ENCODE measurements around the gene RPP25. TPM values are rescaled to one million over a fixed set of nuclear protein-coding genes. Genes with fewer than 3 reads are reported as not detected.

Gene RPP25
- total RNA-seq, 4 donors from 2014 or later = 7.4 to 15.3 (median 9.5) TPM

DNA sequence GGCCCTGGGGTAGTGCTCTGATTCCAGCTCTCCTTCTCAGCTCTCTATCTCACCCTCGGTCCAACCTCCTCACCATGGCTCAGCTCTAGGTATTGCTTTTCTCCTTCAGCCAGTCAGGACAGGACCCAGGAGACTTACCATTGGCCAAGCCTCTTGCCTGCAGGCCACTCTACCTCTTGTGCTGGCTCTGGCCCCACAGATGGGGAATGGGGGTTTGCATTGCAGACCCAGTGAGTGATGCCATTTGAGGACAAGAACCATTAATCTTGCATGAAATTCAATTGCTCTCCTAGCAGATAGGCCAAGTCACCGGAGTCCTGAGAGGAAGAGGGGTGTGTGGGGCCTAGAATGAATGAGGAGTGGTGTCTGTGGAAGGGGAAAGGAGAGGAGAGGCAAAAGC is 6.1 kb upstream of the RPP25 start:
- H3K27me3 ChIP-seq = no peaks in the 10 kb centered on the region
- no peaks in the 10 kb centered on the region for H3K9me3 ChIP-seq
- no peak overlapping the region for H3K27ac ChIP-seq
- no peak for DNase-seq
- no peak overlapping the region for H3K4me3 ChIP-seq
- H3K4me1 ChIP-seq = peaks cover 0 to 18% (median 12%) of the 10 kb centered on the region in 4 donors
- no peak for TF ChIP-seq POLR2A (IDR thresholded peaks at IDR 0.05)
- TF ChIP-seq, protein P1, sequence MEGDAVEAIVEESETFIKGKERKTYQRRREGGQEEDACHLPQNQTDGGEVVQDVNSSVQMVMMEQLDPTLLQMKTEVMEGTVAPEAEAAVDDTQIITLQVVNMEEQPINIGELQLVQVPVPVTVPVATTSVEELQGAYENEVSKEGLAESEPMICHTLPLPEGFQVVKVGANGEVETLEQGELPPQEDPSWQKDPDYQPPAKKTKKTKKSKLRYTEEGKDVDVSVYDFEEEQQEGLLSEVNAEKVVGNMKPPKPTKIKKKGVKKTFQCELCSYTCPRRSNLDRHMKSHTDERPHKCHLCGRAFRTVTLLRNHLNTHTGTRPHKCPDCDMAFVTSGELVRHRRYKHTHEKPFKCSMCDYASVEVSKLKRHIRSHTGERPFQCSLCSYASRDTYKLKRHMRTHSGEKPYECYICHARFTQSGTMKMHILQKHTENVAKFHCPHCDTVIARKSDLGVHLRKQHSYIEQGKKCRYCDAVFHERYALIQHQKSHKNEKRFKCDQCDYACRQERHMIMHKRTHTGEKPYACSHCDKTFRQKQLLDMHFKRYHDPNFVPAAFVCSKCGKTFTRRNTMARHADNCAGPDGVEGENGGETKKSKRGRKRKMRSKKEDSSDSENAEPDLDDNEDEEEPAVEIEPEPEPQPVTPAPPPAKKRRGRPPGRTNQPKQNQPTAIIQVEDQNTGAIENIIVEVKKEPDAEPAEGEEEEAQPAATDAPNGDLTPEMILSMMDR (IDR thresholded peaks at IDR 0.05) = no peak
- H3K36me3 ChIP-seq = no peaks in the 10 kb centered on the region

DNA sequence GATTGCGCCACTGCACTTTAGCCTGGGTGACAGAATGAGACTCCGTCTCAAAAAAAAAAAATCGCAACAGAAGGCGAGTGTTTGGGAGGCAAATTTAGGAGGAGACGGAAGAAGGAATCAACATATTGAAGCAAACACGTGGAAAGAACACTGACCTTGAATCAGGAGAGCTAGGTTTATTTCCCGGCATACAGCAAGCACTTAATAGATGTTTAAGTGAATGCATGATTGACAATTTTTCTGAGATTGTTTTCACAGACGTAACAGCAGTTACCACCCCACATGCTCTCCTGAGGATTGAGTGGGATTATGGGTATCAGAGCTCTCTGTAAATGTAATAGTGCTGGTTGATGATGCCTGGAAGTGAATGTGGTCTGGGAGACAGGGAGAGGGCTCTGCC is 5.6 kb upstream of the RPP25 start:
- no peak for DNase-seq
- peaks cover 0 to 19% (median 16%) of the 10 kb centered on the region in 4 donors for H3K4me1 ChIP-seq
- no peaks in the 10 kb centered on the region for H3K9me3 ChIP-seq
- H3K27me3 ChIP-seq = no peaks in the 10 kb centered on the region
- no peak for TF ChIP-seq POLR2A (IDR thresholded peaks at IDR 0.05)
- TF ChIP-seq, protein P1 (IDR thresholded peaks at IDR 0.05) = no peak
- no peak overlapping the region for H3K27ac ChIP-seq
- H3K36me3 ChIP-seq = no peaks in the 10 kb centered on the region
- no peak overlapping the region for H3K4me3 ChIP-seq

DNA sequence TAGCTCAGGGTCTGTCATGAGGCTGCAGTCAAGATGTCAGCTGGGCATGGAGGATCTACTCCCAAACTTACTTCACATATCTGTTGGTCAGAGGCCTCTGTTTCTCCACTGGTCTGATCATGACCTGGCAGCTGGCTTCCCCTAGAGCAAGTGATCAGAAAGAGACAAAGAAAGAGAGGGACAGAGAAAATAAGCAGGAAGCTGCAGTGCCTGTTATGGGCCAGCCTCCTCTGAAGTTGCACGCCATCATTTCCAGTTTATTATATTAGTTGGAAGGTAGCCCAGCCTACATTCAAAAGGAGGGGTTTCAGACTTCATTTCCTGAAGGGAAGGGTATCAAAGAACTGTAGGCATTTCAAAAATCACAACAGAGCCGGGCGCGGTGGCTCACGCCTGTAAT is 5.0 kb upstream of the RPP25 start:
- Histone ChIP-seq H3K4me1 (peaks cover 0 to 23% (median 16%) of the 10 kb centered on the region in 4 donors), H3K27ac (no peak overlapping the region), H3K9me3 (no peaks in the 10 kb centered on the region), H3K4me3 (no peak overlapping the region), H3K27me3 (no peaks in the 10 kb centered on the region), H3K36me3 (no peaks in the 10 kb centered on the region)
- no peak for DNase-seq
- TF ChIP-seq POLR2A (IDR thresholded peaks at IDR 0.05) = no peak
- TF ChIP-seq, protein P1 (IDR thresholded peaks at IDR 0.05) = no peak

DNA sequence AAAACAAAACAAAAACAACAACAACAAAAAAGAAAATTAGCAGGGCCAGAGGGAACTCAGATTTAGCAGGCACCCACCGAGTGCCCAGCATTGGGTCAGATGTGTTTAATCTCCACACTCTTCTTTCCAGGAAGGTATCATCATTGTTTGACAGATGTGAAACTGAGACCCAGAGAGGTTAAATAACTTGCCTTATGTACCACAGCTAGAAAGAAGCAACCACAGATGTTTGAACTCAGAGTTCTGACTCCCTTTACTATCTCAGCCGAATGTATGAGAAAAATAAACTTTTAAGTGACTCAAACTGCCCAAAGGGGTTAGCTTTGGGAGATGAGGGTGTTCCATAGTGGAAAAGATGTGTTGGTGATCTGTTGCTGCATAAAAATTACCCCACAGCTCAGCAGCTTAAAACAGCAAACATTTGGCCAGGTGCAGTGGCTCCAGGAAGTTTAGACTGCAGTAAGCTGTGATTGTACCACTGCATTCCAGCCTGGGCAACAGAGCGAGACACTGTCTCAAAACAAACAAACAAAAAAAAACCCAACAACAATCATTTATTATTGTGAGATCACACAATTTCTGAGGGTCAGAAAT is 4.5 kb upstream of the RPP25 start:
- H3K36me3 ChIP-seq = no peaks in the 10 kb centered on the region
- H3K27ac ChIP-seq = no peak overlapping the region
- H3K4me1 ChIP-seq = peaks cover 0 to 26% (median 16%) of the 10 kb centered on the region in 4 donors
- no peak for DNase-seq
- H3K4me3 ChIP-seq = no peak overlapping the region
- no peaks in the 10 kb centered on the region for H3K9me3 ChIP-seq
- TF ChIP-seq, protein P1 (IDR thresholded peaks at IDR 0.05) = no peak
- TF ChIP-seq POLR2A (IDR thresholded peaks at IDR 0.05) = no peak
- H3K27me3 ChIP-seq = no peaks in the 10 kb centered on the region

DNA sequence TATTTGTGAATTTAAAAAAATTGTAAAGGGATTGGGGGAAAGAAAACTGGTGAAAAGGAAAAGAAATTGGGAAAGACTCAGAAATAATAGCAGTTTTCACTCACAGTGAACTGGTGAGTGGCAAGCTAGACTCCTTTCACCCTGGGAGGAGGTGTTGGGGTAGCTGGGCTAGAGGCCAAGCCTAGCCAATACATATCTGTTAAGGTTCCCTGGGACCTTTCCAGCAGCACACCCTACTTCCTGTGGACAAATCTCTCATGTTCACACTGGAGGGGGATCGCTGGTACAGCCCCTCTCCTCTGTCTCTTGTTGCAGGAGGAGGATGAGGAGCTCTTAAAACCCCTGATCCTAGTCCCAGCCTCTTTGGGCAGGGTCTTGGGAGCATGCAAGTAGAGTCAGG is 3.7 kb upstream of the RPP25 start:
- TF ChIP-seq, protein P1 (IDR thresholded peaks at IDR 0.05) = no peak
- TF ChIP-seq POLR2A (IDR thresholded peaks at IDR 0.05) = no peak
- Histone ChIP-seq H3K36me3 (no peaks in the 10 kb centered on the region), H3K4me1 (peaks cover 0 to 32% (median 24%) of the 10 kb centered on the region in 4 donors), H3K4me3 (no peak overlapping the region), H3K27ac (no peak overlapping the region), H3K9me3 (no peaks in the 10 kb centered on the region), H3K27me3 (no peaks in the 10 kb centered on the region)
- no peak for DNase-seq

DNA sequence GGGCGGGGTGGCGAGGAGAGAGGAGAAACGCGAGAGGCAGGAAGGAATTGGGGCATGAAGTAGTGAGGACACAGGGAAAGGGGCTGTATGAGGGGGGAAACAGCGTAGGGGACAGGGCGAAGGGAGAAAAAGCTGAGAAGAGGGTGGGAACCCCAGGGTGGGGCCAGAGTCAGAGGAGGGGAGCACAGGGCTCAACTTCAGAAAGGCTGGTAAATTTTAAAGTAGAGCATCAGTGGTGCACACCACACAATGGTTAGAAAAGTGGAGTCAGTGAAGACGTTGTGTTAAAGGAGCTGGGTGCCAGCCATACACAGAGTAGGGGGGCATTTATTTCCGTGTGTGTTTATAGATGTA is 3.0 kb upstream of the RPP25 start:
- no peaks in the 10 kb centered on the region for H3K27me3 ChIP-seq
- TF ChIP-seq POLR2A (IDR thresholded peaks at IDR 0.05) = no peak
- TF ChIP-seq, protein P1 (IDR thresholded peaks at IDR 0.05) = no peak
- no peaks in the 10 kb centered on the region for H3K9me3 ChIP-seq
- peak overlapping the region in 3 of 4 donors; percentile 48 to 73 (median 61) for H3K4me3 ChIP-seq
- DNase-seq = no peak
- no peaks in the 10 kb centered on the region for H3K36me3 ChIP-seq
- H3K27ac ChIP-seq = peak overlapping the region in 1 of 4 donors; percentile 88
- H3K4me1 ChIP-seq = peaks cover 0 to 34% (median 26%) of the 10 kb centered on the region in 4 donors

Measured in Peyer's patch (tissue), 4 donors.